Vagina (tissue), 2 donors: ENCODE measurements around the gene ZSWIM1. TPM values are rescaled to one million over a fixed set of nuclear protein-coding genes. Genes with fewer than 3 reads are reported as not detected.

Experiments
- DNase-seq, 2 donors: peaks; one replicate each; pipeline ENCODE4 v3.0.0-alpha.2; 2017; ENCODE audit errors: extremely low spot score in 2 of 2
- H3K27ac ChIP-seq: fragments of 200-600 bp; sonication (generic); one replicate; pipeline ENCODE4 v1.5.1; 2019
- H3K27me3 ChIP-seq: fragments of 200-600 bp; sonication (generic); one replicate; pipeline ENCODE4 v1.5.1; 2019
- H3K36me3 ChIP-seq, 2 donors: fragments of 200-600 bp; sonication (generic); one replicate each; pipeline ENCODE4 v1.5.1; 2017 to 2019
- H3K4me1 ChIP-seq: fragments of 200-600 bp; sonication (generic); one replicate; pipeline ENCODE4 v1.5.1; 2019
- H3K4me3 ChIP-seq, 2 donors: fragments of 200-600 bp; sonication (generic); 1 replicate in 1 of 2; 2 replicates in 1 of 2; pipeline ENCODE4 v1.5.1; 2016 to 2019
- H3K9me3 ChIP-seq: fragments of 200-600 bp; sonication (generic); one replicate; pipeline ENCODE4 v1.5.1; 2019
- POLR2A ChIP-seq, 2 donors: fragments of 450-650 bp; IDR thresholded peaks; one replicate each; pipeline ENCODE4 v1.6.1; 2017; ENCODE audit warnings: antibody characterized with exemption in 2 of 2, mild to moderate bottlenecking in 2 of 2, moderate library complexity in 2 of 2
- POLR2AphosphoS5 ChIP-seq, 2 donors: sonication (generic); formaldehyde crosslinking; IDR thresholded peaks; one replicate each; pipeline ENCODE4 v1.9.0; 2017; ENCODE audit warnings: antibody characterized with exemption in 2 of 2, mild to moderate bottlenecking in 2 of 2, low read depth in 1 of 2; ENCODE audit not compliant: insufficient read depth in 1 of 2
- intact Hi-C: fragments of 100-400 bp; cut with DNase I; formaldehyde crosslinking; loops from one replicate; pipeline ENCODE4 v1.15.1; 2023
- total RNA-seq: library from RNA; depleted of rRNA; stranded (reverse); fragments of >200 nt; gene quantifications from one replicate; pipeline ENCODE4 v1.2.3, GENCODE V29; 2016
- TF ChIP-seq, protein P1 (sequence below), 3 experiments: fragments of 450-650 bp in 2 of 3; fragments of 200-600 bp in 1 of 3; sonication (generic) in 1 of 3; IDR thresholded peaks; one replicate each; pipeline ENCODE4 v1.5.1; 2017 to 2019; ENCODE audit warnings: antibody characterized with exemption in 3 of 3, mild to moderate bottlenecking in 2 of 3, moderate library complexity in 2 of 3

ZSWIM1 gene
- total RNA-seq, 1 donor from 2014 or later: 4.2 TPM

GRCh38 chr20:45874576-45874975, 6.5 kb upstream of the ZSWIM1 start:
- no peak for DNase-seq
- Histone ChIP-seq H3K27me3 (no peaks in the 10 kb centered on the region), H3K9me3 (no peaks in the 10 kb centered on the region), H3K36me3 (peaks cover 0 to 19% of the 10 kb centered on the region in 2 donors), H3K4me3 (no peak overlapping the region), H3K4me1 (no peaks in the 10 kb centered on the region), H3K27ac (no peak overlapping the region)
- intact Hi-C loops: no loop called here
- TF ChIP-seq POLR2A (IDR thresholded peaks at IDR 0.05) (no peak), POLR2AphosphoS5 (IDR thresholded peaks at IDR 0.05; ENCODE audit: insufficient read depth in 1 of 2, low read depth in 1 of 2) (no peak)

- no peaks in the 10 kb centered on the region for H3K27me3 ChIP-seq
- H3K4me3 ChIP-seq: no peak overlapping the region
- DNase-seq: no peak
- H3K4me1 ChIP-seq: peaks cover 17% of the 10 kb centered on the region
- H3K27ac ChIP-seq: no peak overlapping the region
- intact Hi-C loops: no loop called here
- H3K9me3 ChIP-seq: no peaks in the 10 kb centered on the region
- peaks cover 0 to 27% of the 10 kb centered on the region in 2 donors for H3K36me3 ChIP-seq
- TF ChIP-seq POLR2AphosphoS5 (IDR thresholded peaks at IDR 0.05; ENCODE audit: insufficient read depth in 1 of 2, low read depth in 1 of 2) (no peak), POLR2A (IDR thresholded peaks at IDR 0.05) (no peak)
- TF ChIP-seq, protein P1, sequence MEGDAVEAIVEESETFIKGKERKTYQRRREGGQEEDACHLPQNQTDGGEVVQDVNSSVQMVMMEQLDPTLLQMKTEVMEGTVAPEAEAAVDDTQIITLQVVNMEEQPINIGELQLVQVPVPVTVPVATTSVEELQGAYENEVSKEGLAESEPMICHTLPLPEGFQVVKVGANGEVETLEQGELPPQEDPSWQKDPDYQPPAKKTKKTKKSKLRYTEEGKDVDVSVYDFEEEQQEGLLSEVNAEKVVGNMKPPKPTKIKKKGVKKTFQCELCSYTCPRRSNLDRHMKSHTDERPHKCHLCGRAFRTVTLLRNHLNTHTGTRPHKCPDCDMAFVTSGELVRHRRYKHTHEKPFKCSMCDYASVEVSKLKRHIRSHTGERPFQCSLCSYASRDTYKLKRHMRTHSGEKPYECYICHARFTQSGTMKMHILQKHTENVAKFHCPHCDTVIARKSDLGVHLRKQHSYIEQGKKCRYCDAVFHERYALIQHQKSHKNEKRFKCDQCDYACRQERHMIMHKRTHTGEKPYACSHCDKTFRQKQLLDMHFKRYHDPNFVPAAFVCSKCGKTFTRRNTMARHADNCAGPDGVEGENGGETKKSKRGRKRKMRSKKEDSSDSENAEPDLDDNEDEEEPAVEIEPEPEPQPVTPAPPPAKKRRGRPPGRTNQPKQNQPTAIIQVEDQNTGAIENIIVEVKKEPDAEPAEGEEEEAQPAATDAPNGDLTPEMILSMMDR (IDR thresholded peaks at IDR 0.05): no peak
Measured at GRCh38 chr20:45878076-45878761, 2.8 kb upstream of the ZSWIM1 start.

GRCh38 chr20:45882469-45883099, 1.6 kb downstream of the ZSWIM1 start:
- no peak overlapping the region for H3K27ac ChIP-seq
- TF ChIP-seq POLR2A (IDR thresholded peaks at IDR 0.05) (no peak), POLR2AphosphoS5 (IDR thresholded peaks at IDR 0.05; ENCODE audit: insufficient read depth in 1 of 2, low read depth in 1 of 2) (no peak)
- TF ChIP-seq, protein P1 (IDR thresholded peaks at IDR 0.05): no peak
- H3K9me3 ChIP-seq: no peaks in the 10 kb centered on the region
- DNase-seq: no peak
- intact Hi-C loops: loop anchor here (10.0 kb wide), 1 partner anchor 68 kb away; the partner anchor contains the start of gene UBE2C
- H3K4me1 ChIP-seq: peaks cover 29% of the 10 kb centered on the region
- peaks cover 0 to 29% of the 10 kb centered on the region in 2 donors for H3K36me3 ChIP-seq
- no peak overlapping the region for H3K4me3 ChIP-seq
- no peaks in the 10 kb centered on the region for H3K27me3 ChIP-seq

- H3K36me3 ChIP-seq: peaks cover 0 to 24% of the 10 kb centered on the region in 2 donors
- TF ChIP-seq, protein P1 (IDR thresholded peaks at IDR 0.05): no peak
- TF ChIP-seq POLR2AphosphoS5 (IDR thresholded peaks at IDR 0.05; ENCODE audit: insufficient read depth in 1 of 2, low read depth in 1 of 2) (no peak), POLR2A (IDR thresholded peaks at IDR 0.05) (no peak)
- no peak overlapping the region for H3K4me3 ChIP-seq
- no peaks in the 10 kb centered on the region for H3K9me3 ChIP-seq
- no peaks in the 10 kb centered on the region for H3K27me3 ChIP-seq
- intact Hi-C loops: loop anchor here (10.0 kb wide), 1 partner anchor 68 kb away; the partner anchor contains the start of gene UBE2C
- peaks cover 29% of the 10 kb centered on the region for H3K4me1 ChIP-seq
- no peak for DNase-seq
- H3K27ac ChIP-seq: no peak overlapping the region
Measured at GRCh38 chr20:45883100-45883469, 2.1 kb downstream of the ZSWIM1 start.

GRCh38 chr20:45886590-45887345, 5.7 kb downstream of the ZSWIM1 start:
- Histone ChIP-seq H3K4me1 (peaks cover 43% of the 10 kb centered on the region), H3K4me3 (no peak overlapping the region), H3K9me3 (no peaks in the 10 kb centered on the region), H3K36me3 (peaks cover 0 to 20% of the 10 kb centered on the region in 2 donors), H3K27me3 (no peaks in the 10 kb centered on the region), H3K27ac (no peak overlapping the region)
- TF ChIP-seq POLR2A (IDR thresholded peaks at IDR 0.05) (no peak), POLR2AphosphoS5 (IDR thresholded peaks at IDR 0.05; ENCODE audit: insufficient read depth in 1 of 2, low read depth in 1 of 2) (no peak)
- TF ChIP-seq, protein P1 (IDR thresholded peaks at IDR 0.05): no peak
- intact Hi-C loops: loop anchor here (10.0 kb wide), 1 partner anchor 72 kb away; the partner anchor contains the start of gene UBE2C
- no peak for DNase-seq
